SW 1271 (cell line): ENCODE results near the gene MAB21L4.

Experiments
- DNase-seq, 2 experiments: peaks; one replicate each; lab custom pipeline; 2025; lab: John Stamatoyannopoulos, UW

The MAB21L4 gene

DNA sequence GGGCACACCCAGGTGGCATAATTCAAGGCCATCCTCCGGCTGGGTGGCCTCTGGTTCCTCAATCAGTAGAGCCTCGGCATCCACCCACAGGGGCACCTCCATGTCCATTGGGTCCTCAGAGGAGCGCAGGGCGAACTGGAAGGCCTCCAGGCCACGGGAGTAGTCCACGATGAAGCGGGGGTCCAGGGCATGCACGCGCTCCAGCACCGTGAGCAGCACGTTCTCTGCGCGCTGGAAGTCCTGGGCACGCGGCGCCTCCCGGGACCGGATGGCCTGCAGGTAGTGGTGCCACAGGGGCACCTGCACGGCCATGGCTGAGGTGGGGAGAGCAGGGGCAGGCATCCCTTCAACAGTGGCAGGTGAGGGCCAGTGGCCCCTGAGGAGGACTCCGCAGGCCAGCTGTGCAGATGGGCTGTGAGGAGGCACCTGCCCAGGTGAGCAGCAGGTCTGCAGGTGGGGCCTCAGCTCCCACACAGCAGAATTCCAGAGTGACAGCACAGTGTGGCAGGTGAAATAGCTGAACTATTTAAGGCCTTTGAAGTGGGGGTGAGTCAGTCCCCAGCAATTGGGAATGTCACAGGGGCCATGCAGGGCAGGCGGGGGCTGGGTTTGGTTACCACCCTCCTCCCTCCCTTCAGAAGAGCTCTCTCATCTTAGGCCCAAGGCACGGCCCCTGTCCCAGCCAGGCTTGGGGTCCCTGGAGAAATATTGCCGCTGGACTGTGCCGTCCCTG, at the start of gene MAB21L4:
MAB21L4 (minus strand) TSS at position 501 of the 733 bp plus-strand sequence; CDS start at position 342, 159 bp downstream.
- no peak for DNase-seq

DNA sequence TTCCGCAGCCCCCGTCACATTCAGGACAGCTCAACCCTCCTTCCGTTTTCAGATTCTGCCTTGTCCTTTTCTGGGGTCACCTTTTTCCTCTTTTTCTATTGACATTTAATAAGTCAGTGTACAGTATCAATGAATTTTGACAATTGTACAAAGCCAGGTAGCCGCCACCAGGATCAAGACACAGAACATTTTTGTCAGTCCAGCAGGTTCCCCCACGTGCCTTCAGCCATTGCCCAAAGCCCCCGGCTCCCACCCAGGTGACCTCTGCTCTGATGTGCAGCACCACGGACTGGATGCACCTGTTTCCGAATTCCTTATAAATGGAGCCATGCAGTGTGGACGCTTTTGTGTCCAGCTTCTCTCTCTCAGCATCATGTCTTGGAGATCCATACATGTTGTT, 40.1 kb upstream of the MAB21L4 start:
- no peak for DNase-seq

DNA sequence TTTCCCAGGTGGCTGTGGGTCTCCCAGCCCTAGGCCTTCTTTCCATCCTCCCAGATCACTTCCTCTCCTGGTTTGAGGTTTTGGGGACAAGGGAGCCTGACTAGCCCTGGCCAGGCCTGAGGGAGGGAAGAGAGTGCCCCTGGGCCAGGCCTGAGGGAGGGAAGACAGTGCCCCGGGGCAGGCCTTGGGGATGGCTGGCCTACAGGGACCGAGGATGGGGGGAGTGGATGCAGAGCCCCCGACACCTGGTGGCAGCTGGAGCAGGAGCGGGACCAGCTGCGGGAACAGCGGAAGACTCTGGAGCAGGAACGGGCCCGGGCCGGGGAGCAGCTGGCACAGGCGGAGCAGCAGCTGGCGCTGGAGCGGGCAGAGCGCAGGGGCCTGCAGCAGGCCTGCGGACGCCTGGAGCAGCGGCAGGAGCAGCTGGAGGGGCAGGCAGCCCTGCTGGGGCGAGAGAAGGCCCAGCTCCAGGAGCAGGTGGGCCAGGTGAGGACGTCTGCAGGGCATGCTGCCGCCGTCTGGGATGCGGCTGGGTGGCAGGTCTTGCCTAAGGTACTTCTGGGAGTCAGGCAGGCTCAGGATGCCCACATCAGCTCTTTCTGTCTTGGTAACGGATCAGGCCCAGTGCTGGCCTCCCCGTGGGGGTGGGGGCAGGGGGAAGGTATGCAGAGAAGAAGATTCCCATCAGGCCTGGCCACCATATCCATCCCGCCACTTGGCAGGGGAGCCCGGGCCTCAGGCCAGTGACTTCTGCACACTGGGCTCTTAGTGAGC, 39.3 kb upstream of the MAB21L4 start:
- DNase-seq = no peak

DNA sequence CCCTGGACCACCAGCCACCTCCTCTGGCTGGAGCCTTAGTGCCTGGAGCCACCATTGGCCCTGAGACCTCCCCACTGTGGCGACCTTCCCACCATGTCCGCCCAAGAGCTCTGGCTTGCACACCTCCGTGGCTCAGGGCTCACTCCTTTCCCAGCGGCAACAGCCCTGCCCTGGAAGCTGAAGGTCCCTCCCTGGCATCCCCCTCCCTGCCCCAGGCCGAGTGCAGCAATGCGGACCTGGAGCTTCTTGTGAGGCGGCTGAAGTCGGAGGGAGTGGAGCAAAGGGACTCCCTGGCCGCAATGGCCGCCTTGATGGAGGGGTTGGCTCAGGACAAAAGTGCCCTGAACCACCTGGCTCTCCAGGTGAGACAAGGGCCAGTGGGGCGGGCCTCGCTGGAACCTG, 38.7 kb upstream of the MAB21L4 start:
- no peak for DNase-seq

DNA sequence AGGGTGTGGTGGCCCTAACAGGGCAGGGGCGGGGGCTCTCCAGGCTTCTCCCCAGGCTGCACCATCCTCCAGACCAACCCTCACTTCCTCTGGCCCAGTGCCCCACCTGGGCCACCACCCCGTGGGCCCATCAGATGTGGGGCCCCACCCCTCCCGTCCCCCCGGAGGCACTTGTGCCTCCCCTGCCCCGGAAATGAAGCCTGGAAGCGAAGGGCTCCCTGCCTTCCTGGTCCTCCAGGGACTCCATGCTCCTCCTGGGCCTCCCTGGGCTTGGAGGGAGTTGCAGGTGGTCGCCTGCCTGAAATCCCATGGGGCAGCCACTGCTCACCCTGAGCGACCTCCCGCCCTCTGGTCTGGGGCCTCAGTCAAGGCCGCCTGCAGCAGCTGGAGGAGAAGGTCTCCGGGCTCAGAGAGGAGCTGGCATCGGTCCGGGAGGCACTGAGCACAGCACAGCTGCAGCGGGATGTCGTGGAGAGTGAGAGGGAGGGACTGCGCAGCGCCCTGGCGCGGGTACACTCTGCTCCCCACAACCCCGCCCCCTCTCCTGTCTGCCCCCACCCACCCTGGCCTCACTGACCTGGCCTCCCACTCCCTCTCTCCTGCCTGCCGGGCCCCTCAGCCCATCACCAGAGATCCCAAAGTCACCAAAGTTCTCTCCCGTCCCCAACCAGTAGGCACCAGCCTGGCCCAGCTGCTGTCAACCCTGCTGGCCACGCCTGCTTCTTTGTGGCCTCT, 38.2 kb upstream of the MAB21L4 start:
- DNase-seq = no peak

DNA sequence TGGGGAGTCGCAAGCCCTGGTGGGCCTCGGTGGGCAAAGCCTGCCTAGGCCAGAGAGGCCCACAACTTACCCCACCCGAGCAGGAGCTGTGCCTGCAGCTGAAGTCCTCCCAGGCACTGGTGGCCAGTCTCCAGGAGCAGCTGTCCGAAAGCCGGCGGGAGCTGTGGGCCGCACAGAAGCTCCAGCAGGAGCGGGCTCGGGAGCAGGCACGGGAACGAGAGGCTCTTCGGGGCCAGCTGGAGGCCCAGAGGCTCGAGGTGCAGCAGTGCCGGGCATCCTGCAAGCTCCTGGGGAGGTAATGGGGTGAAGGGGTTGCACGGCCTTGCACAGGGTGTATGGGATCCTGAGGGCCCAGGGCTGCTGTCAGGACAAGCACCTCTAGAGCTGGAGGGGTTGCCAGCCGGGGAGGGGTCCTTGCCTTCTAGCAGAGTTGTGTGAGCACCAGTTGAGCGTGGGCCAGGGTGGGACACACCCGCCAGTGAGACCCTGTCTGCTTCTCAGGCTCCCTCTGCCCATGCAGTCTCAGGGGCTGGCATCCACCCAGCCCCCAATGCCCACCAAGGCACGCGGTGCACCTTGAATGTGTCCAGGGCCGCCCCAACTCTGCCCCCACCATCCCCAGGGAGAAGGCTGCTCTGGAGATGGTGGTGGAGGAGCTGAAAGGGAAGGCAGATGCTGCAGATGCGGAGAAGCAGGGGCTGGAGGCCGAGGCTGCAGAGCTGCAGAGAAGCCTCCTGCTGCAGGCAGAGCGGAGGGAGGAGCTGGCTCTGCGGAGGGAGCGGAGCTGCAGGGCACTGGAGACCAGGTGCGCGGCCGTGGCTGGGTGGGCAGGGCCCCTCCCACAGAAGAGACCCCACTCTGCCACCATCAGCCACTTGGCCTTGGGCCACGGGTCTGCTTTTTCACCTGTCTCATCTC, 37.4 kb upstream of the MAB21L4 start:
- no peak for DNase-seq

DNA sequence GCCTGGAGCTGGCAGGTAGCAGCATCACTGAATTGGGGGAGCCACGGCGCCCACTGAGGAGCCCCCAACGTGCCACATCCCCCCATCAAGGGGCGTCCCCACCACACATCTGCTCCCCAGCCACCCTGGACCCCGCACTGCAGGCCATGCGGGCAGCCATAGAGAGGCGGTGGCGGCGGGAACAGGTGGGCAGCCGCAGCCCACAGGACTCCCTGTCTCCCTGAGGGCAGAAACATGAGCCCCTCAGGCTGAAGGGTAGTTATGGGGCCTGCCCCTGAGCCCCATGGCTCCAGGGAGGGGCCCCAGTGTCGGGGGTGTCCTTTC, 36.7 kb upstream of the MAB21L4 start:
- no peak for DNase-seq

DNA sequence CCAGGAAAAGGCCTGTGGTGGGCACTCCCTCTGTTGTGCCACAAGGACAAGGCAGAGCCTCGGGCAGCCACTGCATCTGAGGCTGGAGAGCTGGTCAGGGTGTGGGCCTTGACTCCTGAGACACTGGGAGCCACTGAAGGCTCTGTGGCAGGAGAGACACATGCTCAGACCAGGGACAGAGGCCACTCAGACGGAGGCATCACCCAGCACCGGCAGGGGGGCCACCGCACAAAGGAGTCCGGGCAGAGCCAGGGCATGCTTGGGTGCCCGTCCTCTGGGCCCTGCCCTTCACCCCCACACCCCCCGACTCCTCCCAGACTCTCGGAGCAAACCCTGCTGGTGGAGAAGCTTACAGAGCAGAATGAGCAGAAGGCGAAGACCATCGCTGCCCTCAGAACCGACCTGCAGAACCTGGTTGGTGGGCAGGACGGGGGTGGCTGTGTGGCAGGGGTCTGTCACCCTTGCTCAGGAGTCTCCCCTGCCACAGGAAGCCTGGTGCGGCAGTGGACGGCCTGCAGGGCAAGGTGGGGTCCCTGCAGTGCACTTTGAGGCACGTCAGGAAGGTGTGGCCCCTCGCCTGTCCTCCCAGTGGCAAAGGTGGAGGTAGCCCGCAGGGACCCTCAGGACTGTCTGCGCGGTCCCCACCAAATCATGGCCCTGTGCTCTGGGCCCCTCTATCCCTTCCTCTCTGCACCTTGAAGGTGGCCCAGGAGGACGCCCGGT, 36.2 kb upstream of the MAB21L4 start:
- no peak for DNase-seq

DNA sequence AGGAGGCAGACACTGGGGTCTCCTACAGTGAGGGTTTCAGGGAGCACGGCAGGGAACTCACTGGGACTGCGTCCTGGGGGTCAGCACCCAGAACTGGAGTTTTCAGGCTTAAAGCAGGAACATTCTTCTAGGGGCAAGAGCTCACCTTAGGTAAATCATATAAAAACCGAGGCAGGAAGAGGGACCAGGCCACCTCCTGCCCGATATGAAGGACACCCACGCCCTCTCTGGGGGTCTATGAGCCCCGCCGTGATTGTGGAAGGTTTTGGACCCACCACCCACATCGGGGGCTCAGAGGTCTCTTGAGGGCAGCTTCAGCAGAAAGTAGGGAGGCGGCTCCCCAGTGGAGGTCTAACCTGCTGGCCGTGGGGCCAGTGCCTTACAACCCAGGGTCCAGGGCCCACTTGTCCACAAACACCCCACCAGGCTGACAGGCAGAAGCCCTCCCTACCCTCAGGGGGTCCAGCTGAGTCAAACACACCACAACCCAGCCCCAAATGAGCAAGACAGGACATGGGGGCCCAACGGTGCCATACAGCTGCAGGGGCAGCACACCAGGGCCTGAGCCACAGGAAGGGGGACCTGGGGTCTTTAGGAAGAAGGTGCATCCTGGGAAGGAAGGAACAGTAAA, 35.5 kb upstream of the MAB21L4 start:
- no peak for DNase-seq

DNA sequence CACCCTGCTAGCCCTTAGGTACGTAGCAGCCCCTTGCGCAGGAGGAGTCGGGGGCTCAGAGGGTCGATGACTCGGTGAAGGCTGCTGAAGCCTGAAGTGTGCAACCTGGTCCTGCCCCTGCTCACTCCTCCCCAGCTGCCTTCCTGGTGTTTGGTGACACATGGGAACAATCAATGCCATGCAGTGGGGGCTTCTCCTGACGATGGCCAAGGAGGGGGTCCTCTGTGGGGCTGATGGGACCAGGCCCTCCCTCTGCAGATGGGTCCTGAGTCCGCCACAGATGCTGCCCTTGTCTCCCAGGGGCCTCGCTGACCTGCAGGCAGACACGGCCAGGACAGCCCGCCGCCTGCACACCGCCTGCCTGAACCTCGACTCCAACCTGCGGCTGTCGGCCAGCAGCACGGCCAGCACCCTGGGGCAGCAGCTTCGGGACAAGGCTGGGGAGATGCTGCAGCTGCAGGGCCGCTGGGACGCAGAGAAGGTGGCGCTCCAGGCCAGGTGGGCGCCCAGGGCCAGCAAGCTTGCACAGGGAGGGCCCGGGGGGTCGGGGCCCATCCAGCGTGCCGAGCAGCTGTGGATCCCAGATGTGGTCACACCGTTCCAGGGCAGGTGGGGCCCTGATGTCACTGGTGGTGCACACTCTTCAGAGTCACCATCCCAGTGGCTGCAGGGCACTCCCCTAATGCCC, 34.8 kb upstream of the MAB21L4 start:
- no peak for DNase-seq

DNA sequence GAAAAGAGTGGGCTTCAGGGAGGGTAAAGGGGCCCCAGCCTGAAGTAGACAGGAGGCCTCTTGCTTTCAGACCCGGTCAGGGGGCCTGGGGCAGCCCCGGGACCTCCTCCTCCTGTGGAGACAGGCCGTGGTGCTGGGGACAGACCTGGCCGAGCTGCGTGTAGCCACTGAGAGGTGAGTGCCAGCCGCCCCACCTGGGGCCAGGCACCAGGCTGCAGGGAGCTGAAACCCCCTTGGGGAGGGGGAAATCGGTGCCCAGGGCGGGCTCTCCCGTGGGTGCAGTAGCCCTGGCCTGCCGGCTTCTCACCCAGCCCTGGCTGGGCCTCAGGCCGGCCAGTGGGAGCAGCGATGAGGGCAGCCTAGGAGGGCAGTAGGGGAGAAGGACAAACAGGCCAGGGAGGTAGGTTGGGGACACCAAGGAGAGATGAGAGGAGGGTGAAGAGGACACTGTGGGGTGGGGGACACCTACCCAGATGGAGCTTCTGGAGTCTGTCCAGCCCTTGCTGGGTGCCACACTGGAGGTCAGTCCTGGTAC, 34.2 kb upstream of the MAB21L4 start:
- no peak for DNase-seq

DNA sequence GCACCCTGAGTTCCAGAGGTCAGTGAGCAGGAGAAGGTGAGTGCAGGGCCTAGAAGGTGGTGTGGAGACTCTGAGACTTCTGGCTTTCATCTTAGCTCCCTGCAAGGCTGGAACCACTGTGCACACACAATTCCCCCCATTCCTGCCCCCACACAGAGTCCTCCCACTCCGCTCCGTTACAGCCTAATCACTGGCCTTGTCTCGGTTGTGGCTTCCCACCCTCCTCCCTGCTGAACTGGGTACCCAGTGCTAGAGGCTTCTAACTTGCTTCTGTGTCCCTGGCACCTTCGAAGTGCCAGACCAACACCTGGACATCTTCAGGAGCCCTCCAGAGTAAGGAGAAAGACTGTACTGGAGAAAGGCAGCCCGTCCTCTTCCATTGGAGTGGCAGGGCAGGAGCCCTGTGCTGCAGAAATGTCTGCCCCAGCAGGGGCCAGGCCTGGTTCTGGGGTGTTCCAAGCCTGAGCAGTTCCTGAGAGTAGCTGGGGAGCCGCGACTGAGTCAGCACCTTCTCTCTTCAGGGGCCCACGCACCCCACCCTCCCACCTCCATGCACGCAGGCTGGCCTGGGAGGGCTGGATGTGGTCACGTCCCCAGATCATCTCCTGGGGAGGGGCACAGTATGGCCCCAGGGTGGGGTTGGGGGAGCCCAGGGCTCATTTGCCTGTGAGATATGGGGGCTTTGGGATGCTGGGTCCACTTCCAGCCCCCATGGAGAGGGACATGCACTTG, 33.6 kb upstream of the MAB21L4 start:
- DNase-seq = no peak

DNA sequence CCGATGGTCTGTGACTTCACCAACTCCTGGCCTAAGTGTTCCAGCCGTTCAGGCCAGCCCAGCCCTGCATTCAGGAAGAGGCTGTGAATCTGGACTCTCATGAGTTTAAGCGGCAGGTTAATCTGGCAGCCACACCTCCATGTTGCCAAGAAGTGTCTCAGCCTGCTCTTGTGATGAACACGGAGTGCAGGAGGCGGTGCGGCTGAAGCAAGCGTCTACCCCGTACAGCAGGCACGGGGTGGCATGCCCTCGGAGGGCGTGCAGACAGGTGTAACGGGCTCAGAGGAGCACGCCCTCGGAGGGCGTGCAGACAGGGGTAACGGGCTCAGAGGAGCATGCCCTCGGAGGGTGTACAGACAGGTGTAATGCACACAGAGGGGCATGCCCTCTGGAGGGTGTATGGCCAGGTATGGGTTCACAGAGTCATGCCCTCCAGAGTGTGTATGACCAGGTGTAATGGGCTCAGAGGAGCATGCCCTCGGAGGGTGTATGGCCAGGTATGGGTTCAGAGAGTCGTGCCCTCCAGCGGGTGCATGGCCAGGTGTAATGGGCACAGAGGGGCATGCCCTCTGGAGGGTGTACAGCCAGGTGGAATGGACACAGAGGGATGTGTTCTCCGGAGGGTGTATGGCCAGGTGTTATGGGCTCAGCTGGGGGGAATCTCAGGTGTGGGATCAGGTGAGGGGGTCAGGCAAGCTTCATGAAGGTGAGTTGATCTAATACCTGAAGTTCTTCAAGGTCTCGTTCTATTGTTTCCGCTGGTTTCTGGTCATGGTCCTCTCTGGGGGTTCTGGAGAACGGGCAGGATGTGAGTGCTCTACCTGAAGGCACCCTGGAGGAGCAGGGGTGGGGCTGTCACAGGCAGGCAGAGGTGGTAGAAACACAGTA, 32.8 kb upstream of the MAB21L4 start:
- DNase-seq = no peak

DNA sequence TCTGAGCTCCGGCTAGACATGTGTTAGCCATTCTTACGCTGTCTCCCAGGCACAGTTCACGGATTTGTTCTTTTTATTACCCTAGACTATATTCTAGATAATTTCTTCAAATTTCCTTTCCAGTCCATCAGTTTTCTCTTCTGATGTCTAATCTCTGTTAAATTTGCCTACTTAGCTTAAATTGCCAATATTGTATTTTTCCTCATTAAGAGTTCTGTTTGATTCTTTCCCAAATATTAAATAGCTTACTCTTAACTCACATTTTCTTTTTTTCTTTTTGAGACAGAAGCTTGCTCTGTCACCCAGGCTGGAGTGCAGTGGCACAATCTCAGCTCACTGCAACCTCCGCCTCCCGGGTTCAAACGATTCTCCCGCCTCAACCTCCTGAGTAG, 31.4 kb upstream of the MAB21L4 start:
- DNase-seq = no peak

DNA sequence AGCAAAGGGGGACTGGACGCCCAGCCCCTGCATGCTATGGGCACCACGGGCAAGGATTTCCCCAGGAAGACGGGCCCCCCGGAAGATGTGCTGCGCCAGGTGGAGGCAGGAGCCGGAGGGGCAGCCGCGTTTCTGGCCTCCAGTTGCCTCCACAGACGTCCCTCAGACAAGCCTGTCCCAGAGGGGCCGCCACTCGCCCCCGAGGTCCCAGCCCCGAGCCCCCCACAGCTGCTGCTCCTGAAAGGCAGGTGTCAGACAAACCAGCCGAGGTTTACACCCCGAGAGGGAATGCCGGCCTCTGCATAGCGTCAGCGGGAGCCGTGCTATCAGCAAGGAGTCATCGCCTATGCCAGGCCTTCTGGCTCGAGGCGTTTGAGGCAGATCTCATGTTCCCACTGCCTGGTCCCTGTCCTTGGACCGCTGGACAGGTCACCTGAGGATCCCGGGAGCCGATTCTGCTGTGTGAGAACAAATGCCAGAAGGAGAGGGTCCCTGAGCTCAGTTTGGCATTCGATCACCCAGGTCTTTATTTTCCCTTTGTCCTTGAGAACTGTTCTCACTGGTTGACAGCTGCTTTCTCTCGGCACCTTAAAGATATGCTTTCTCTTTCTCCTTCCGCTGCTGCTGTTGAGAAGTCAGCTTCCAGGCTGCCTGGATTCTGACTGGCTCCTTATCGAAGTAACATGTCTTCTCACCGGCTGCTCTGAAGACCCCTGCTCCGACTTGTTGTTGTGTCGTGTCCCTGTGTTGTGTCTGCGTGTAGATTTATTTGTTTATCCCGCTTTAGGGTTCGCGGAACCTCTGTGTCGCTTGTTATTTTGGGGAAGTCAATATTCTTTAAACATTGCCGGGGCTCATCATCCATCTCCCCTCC, 30.8 kb upstream of the MAB21L4 start:
- no peak for DNase-seq

DNA sequence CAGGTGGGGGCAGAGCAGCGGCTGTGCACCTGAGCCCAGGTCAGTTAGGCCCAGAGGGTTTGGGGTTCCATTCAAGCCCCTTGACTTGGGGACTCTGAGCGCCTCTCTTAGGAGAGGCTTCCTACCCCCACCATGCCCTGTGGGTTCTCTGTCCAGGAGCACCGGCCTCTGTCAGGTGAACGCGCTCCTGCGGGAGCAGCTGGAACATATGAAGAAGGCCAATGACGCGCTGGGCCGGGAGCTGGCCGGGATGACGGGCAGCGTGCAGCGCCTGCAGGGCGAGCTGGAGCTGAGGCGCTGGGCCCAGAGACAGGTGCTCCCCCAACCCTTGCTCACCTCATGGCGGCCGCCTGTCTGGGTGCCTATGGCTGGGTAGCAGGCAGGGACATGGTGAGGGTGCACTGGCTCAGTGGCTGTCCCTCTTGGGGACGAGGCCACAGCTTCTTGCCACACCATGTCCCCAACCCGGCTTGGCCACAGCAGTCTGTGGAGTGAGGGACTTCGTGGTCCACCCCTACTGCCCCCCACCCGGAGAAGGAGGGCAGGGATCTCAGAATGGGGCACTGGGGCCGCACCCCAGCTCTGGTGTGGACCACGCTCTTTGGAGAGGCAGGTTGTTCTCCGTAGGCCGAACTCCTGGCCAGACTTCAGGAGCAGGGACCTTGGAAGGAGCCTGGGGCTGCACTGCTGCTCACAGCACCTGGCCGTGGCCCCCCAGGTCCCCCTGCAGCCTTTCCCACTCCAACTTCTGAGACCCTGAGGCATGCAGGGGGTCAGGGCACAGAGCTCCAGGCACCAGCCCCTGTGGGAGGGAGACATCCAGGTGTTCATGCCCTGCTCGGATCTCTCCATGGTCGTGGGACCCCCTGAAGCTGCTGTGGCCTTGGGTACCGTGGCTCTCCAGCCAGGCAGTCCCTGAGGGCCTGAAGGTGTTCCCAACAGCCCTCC, 29.9 kb upstream of the MAB21L4 start:
- DNase-seq = no peak
